Heart left ventricle (tissue), 16 donors: ENCODE results near the gene SMCO2. TPM values are rescaled to one million over a fixed set of nuclear protein-coding genes. Genes with fewer than 3 reads are reported as not detected.
A peak's percentile ranks its signal among the peaks of the same experiment; 100 is the strongest.

Source experiments
- ATAC-seq, 4 donors: fragments of 200-7000 bp; cut with Tn5 transposase; one replicate each; pipeline ENCODE4 v1.9.1; 2020 to 2022; ENCODE audit warnings: moderate library complexity in 4 of 4, mild to moderate bottlenecking in 3 of 4, moderate number of reproducible peaks in 1 of 4
- DNase-seq, 5 donors: peaks; one replicate each; pipeline ENCODE4 v3.0.0-alpha.2; 2020
- H3K27ac ChIP-seq, 12 donors: fragments of 200-600 bp; sonication (generic) in 4 of 12; one replicate each; pipeline versions ENCODE4 v1.5.0 to v1.8.0; 2016 to 2022; ENCODE audit warnings: mild to moderate bottlenecking in 2 of 12
- H3K27me3 ChIP-seq, 9 donors: fragments of 200-600 bp; sonication (generic) in 2 of 9; one replicate each; pipeline versions ENCODE4 v1.5.1 to v1.8.0; 2016 to 2022; ENCODE audit warnings: mild to moderate bottlenecking in 3 of 9
- H3K36me3 ChIP-seq, 9 donors: fragments of 200-600 bp; sonication (generic) in 2 of 9; one replicate each; pipeline versions ENCODE4 v1.5.0 to v1.8.0; 2018 to 2022; ENCODE audit warnings: mild to moderate bottlenecking in 2 of 9
- H3K4me1 ChIP-seq, 12 donors: fragments of 200-600 bp; sonication (generic) in 4 of 12; one replicate each; pipeline versions ENCODE4 v1.5.0 to v1.8.0; 2016 to 2022; ENCODE audit warnings: mild to moderate bottlenecking in 3 of 12
- H3K4me3 ChIP-seq, 12 donors: fragments of 200-600 bp; sonication (generic) in 4 of 12; one replicate each; pipeline versions ENCODE4 v1.5.0 to v1.8.0; 2017 to 2022; ENCODE audit warnings: mild to moderate bottlenecking in 9 of 12, moderate library complexity in 4 of 12
- H3K9me3 ChIP-seq, 12 donors: fragments of 200-600 bp; sonication (generic) in 4 of 12; one replicate each; pipeline versions ENCODE4 v1.5.0 to v1.8.0; 2016 to 2022; ENCODE audit warnings: mild to moderate bottlenecking in 1 of 12
- POLR2A ChIP-seq, 2 donors: fragments of 450-650 bp; IDR thresholded peaks; one replicate each; pipeline ENCODE4 v1.6.1; 2017; ENCODE audit warnings: antibody characterized with exemption in 2 of 2, mild to moderate bottlenecking in 2 of 2, moderate library complexity in 2 of 2
- WGBS, 4 donors: extraction: QIAGEN DNeasy Blood & Tissue Kit in 2 of 4; methylation state at CpG; one replicate each; pipeline versions ENCODE4 v1.1.5 to v1.1.7; 2013 to 2018; 5-methylcytosine and 5-hydroxymethylcytosine counted together
- intact Hi-C, 10 donors: fragments of 100-400 bp; cut with DNase I; formaldehyde crosslinking; loops; one replicate each; pipeline versions ENCODE4 v1.11.1 to v1.14.2; 2022
- polyA plus RNA-seq, 2 donors: library from polyadenylated mRNA; stranded (reverse); fragments of 200-250 nt; gene quantifications; one replicate each; pipeline ENCODE4 v1.2.3, GENCODE V29; 2013
- total RNA-seq, 9 donors: library from RNA; depleted of rRNA in 2 of 9; stranded (reverse); fragments of >200 nt in 2 of 9; fragmentation: NEBNext Ultra II Directional in 3 of 9; extraction: Animal tissue kit (Norgen Biotek cat#: 25700) in 3 of 9; gene quantifications; one replicate each; pipeline versions ENCODE4 v1.1.0 to v1.2.4, GENCODE V29; 2016 to 2023
- TF ChIP-seq, protein P1 (sequence below), 12 donors: fragments of 200-600 bp; sonication (generic) in 4 of 12; IDR thresholded peaks; one replicate each; pipeline versions ENCODE4 v1.5.0 to v1.8.0; 2018 to 2022; ENCODE audit warnings: antibody characterized with exemption in 12 of 12, mild to moderate bottlenecking in 5 of 12
- donor health status: ischemic (EF 13 %, LVEDD 7.1; RV severe dilation, severe dysfunction).
- donor health status: healthy with polysubstance abuse.
- donor health status: DM: no; HTN: yes; CAD: no.
- donor health status: DM: no; HTN: no; CAD: no.
- donor health status: ischemic (EF 25% LVEDD 6.9; RV normal size, moderate dysfunction).
- donor health status: ischemic (EF 25% LVEDD 5.7; RV mildly dilated, moderate dysfunction).
- donor health status: healthy.
- donor health status: DM: yes; HTN: yes; CAD: no.
- donor health status: ischemic (EF 35%, LVEDD 5.7; RV mildly dilated, moderate dysfunction).
- donor health status: nonischemic (EF 11% LVEDD 7.7; RV severe dilation, severe dysfunction).
- donor health status: DM: yes; HTN: yes; CAD: no.
- donor health status: PGD.
- donor health status: ischemic (EF 29% LVEDD 5.4; RV normal size, mild dysfunction).
- donor health status: nonischemic (EF 23%, LVEDD 6.1; RV moderate dilation, normal function).

Gene SMCO2
- total and polyA plus RNA-seq, 11 donors, result 0.54 to 1.2 (median 0.58) TPM; not detected in 8

DNA sequence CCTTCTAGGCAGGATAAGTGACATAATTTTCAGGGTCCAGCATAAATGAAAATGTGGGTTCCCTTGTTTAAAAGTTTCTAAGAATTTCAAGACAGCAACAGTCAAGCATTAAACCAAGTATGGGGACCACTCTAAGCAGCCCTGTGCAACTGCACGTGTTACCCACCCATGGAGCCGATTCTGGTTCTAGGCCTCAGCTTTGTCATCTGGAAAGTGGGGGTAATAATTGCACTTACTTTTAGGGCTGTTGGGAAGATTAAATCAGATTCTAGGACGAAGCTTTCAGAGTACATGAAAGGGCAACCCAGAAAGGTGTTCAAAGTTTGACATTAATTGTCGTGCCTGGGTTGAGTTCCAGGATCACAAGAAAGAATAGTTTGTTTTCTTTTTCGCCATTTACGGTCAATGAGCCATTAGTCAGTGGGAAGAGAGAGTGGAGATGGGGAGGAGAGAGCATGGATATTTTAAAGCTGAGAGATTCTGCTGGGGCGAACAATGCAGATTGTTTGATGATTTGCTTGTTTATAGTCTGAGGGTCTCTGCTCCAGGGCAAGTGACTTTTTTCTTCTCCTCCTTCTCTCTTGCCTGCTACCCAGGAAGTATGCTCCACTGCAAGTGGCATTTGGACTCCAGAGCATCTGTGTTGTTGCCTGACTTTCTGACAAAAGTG is 66.8 kb downstream of the SMCO2 start:
- H3K9me3 ChIP-seq, result no peaks in the 10 kb centered on the region
- 94 to 97% (median 95%) methylated on average over 7 of the region's 7 CpGs for WGBS, 4 donors
- no peak for ATAC-seq
- intact Hi-C loops, result loop anchor here in 1 of 10 donors (5.0 kb wide), 1 partner anchor 86 kb away; no protein-coding TSS in a partner anchor
- peaks cover 0 to 26% (median 5%) of the 10 kb centered on the region in 12 donors for H3K4me1 ChIP-seq
- TF ChIP-seq, protein P1, sequence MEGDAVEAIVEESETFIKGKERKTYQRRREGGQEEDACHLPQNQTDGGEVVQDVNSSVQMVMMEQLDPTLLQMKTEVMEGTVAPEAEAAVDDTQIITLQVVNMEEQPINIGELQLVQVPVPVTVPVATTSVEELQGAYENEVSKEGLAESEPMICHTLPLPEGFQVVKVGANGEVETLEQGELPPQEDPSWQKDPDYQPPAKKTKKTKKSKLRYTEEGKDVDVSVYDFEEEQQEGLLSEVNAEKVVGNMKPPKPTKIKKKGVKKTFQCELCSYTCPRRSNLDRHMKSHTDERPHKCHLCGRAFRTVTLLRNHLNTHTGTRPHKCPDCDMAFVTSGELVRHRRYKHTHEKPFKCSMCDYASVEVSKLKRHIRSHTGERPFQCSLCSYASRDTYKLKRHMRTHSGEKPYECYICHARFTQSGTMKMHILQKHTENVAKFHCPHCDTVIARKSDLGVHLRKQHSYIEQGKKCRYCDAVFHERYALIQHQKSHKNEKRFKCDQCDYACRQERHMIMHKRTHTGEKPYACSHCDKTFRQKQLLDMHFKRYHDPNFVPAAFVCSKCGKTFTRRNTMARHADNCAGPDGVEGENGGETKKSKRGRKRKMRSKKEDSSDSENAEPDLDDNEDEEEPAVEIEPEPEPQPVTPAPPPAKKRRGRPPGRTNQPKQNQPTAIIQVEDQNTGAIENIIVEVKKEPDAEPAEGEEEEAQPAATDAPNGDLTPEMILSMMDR (IDR thresholded peaks at IDR 0.05), result no peak
- no peak for TF ChIP-seq POLR2A (IDR thresholded peaks at IDR 0.05)
- peak overlapping the region in 7 of 12 donors; percentile 11 to 85 (median 76) for H3K27ac ChIP-seq
- no peak for DNase-seq
- H3K4me3 ChIP-seq, result no peak overlapping the region
- H3K36me3 ChIP-seq, result no peaks in the 10 kb centered on the region
- no peaks in the 10 kb centered on the region for H3K27me3 ChIP-seq

DNA sequence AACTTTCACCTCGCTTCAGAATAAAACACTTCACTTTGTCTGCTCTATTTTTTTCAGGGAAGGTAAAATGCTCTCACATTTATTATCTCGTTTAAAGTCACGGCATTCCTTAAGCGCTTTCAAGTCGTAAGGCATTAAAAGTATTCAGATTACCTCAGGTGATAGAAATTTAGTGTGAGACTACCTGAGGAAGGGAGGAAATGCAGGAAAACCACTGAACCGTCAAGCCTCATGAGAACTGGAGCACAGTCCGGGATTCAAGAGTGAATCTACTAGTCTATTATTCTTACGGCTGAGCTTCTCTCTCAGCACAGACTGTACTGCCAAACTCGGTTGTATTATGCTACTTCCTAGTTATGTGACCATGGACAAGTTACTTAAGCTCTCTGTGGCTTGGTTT is 69.1 kb downstream of the SMCO2 start:
- TF ChIP-seq POLR2A (IDR thresholded peaks at IDR 0.05), result no peak
- TF ChIP-seq, protein P1 (IDR thresholded peaks at IDR 0.05), result no peak
- ATAC-seq, result no peak
- no peak overlapping the region for H3K4me3 ChIP-seq
- H3K9me3 ChIP-seq, result no peaks in the 10 kb centered on the region
- H3K4me1 ChIP-seq, result peaks cover 0 to 26% (median 6%) of the 10 kb centered on the region in 12 donors
- no peaks in the 10 kb centered on the region for H3K36me3 ChIP-seq
- H3K27me3 ChIP-seq, result no peaks in the 10 kb centered on the region
- peak overlapping the region in 3 of 12 donors; percentile 3 to 26 (median 19) for H3K27ac ChIP-seq
- WGBS, 4 donors, result 62 to 74% (median 62%) methylated on average over 9 of the region's 9 CpGs
- DNase-seq, result no peak
- intact Hi-C loops, result loop anchor here in 1 of 10 donors (5.0 kb wide), 1 partner anchor 78 kb away; no protein-coding TSS in a partner anchor

DNA sequence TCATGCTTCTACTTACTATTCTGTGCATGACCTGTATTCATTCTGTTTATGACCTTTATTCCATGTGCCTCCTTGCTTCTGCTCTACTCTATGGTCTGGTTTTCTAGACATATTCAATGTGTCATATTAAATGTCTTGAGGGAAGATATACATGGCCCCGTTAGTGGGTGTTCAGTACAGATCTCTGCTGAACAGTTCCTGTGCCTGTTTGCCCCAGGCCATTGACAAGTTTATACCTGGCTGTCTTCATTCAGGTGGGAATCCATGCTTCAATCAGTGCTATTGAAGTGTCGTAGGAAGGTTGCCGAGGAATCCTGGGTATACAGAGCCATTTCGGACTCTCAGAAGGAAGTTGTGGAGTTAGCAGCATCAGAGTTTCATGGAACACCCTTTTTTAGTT is 70.1 kb downstream of the SMCO2 start:
- DNase-seq, result no peak
- no peaks in the 10 kb centered on the region for H3K36me3 ChIP-seq
- peaks cover 0 to 27% (median 12%) of the 10 kb centered on the region in 12 donors for H3K4me1 ChIP-seq
- H3K27me3 ChIP-seq, result no peaks in the 10 kb centered on the region
- ATAC-seq, result no peak
- intact Hi-C loops, result loop anchor here in 1 of 10 donors (5.0 kb wide), 1 partner anchor 79 kb away; no protein-coding TSS in a partner anchor
- no peaks in the 10 kb centered on the region for H3K9me3 ChIP-seq
- H3K4me3 ChIP-seq, result no peak overlapping the region
- TF ChIP-seq POLR2A (IDR thresholded peaks at IDR 0.05), result no peak
- TF ChIP-seq, protein P1 (IDR thresholded peaks at IDR 0.05), result no peak
- WGBS, 4 donors, result 66 to 84% (median 75%) methylated on average over 4 of the region's 4 CpGs
- no peak overlapping the region for H3K27ac ChIP-seq

DNA sequence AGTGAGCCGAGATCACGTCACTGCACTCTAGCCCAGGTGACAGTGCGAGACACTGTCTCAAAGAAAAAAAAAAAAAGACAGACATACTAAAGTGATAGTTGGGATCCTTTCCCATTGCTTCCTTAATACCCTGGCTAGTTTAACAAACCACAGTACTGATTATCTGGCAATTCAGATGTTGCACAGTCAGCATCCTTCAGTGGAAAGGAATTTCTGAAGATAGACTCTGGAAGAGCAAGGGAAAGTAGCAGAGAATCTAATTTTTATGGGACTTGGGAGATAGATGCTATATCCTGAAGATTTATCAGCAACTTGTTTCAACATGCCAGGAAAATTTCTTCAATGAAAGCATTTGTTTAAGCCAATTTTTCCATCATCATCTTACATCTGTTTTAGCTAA is 71.0 kb downstream of the SMCO2 start:
- Histone ChIP-seq H3K9me3 (no peaks in the 10 kb centered on the region), H3K4me1 (peaks cover 0 to 24% (median 9%) of the 10 kb centered on the region in 12 donors), H3K27me3 (no peaks in the 10 kb centered on the region), H3K36me3 (no peaks in the 10 kb centered on the region), H3K4me3 (no peak overlapping the region), H3K27ac (no peak overlapping the region)
- no peak for ATAC-seq
- no peak for DNase-seq
- WGBS, 4 donors, result 88 to 98% (median 95%) methylated on average over 3 of the region's 3 CpGs
- intact Hi-C loops, result loop anchor here in 1 of 10 donors (5.0 kb wide), 1 partner anchor 80 kb away; no protein-coding TSS in a partner anchor
- TF ChIP-seq, protein P1 (IDR thresholded peaks at IDR 0.05), result no peak
- no peak for TF ChIP-seq POLR2A (IDR thresholded peaks at IDR 0.05)
